ENCODE data around the gene TCTN2.

DNA sequence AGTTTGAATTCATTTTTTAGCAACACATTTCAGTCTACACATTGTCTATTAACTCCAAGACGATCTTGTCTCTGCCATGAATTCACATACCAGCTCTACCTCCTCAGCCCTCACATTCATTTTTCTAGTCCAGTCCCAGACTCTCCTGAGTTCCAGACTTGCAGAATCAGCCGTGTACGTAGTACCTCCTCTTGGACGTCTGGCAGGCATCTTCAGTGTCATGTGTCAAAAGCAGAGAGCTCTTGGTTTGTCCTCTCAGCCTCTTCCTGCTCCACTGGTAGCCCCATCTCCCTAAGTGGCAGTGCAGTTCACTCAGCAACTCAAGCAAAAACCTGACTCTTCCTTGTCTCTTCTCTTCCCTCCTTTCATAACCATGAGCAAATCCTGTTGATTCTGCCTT, 14.5 kb upstream of the TCTN2 start:
- TF ChIP-seq GATA2 (IDR thresholded peaks at IDR 0.05; ENCODE audit: low read depth, low read length) (no peak), GATA3 (IDR thresholded peaks at IDR 0.05; ENCODE audit: low read depth, low read length) (no peak)

Data from SH-SY5Y (cell line).